ENCODE measurements around the gene SYNGR3.

SYNGR3 gene

DNA sequence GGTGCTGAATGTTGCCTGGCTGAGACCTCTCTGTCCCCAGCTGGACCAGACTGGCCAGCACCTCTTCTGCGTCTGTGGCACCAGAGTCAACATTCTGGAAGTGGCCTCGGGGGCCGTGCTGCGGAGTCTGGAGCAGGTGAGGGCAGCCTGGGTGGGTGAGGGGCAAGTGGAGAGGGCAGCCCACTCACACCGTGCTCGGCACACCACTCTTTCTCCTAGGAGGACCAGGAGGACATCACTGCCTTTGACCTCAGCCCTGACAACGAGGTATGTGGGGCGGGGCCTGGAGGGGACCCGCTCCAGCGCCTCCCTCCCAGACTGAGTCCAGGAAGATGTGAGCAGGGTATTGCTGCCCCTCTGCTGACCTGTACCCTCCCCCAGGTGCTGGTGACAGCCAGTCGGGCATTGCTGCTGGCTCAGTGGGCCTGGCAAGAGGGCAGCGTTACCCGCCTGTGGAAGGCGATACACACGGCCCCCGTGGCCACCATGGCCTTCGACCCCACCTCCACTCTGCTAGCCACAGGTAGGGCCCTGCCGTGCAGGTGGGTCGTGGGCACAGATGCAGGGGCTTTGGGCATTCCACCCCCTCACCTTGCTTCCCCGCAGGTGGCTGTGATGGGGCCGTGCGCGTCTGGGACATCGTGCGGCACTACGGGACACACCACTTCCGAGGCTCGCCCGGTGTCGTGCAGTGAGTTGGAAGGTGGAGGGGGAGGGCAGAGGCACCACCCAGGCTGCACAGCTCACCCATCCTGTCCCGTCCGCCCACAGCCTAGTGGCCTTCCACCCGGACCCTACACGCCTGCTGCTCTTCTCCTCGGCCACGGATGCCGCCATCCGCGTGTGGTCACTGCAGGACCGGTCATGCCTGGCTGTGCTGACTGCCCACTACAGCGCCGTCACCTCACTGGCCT lies 15.4 kb upstream of the SYNGR3 start:
- H3K4me3 ChIP-seq (ENCODE audit: low read depth, low read length), result no peak overlapping the region
- H3K27ac ChIP-seq, result no peak overlapping the region
- peaks cover 2% of the 10 kb centered on the region for H3K4me1 ChIP-seq
- TF ChIP-seq, protein P1, sequence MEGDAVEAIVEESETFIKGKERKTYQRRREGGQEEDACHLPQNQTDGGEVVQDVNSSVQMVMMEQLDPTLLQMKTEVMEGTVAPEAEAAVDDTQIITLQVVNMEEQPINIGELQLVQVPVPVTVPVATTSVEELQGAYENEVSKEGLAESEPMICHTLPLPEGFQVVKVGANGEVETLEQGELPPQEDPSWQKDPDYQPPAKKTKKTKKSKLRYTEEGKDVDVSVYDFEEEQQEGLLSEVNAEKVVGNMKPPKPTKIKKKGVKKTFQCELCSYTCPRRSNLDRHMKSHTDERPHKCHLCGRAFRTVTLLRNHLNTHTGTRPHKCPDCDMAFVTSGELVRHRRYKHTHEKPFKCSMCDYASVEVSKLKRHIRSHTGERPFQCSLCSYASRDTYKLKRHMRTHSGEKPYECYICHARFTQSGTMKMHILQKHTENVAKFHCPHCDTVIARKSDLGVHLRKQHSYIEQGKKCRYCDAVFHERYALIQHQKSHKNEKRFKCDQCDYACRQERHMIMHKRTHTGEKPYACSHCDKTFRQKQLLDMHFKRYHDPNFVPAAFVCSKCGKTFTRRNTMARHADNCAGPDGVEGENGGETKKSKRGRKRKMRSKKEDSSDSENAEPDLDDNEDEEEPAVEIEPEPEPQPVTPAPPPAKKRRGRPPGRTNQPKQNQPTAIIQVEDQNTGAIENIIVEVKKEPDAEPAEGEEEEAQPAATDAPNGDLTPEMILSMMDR (IDR thresholded peaks at IDR 0.05), result no peak
- H3K79me2 ChIP-seq, result peaks cover 9% of the 10 kb centered on the region
- H3K4me2 ChIP-seq (ENCODE audit: low read length), result no peak overlapping the region
- H2AFZ ChIP-seq, result no peak overlapping the region
- H3K36me3 ChIP-seq (ENCODE audit: control insufficient read depth, insufficient read depth, low read length), result no peaks in the 10 kb centered on the region
- no peaks in the 10 kb centered on the region for H3K27me3 ChIP-seq (ENCODE audit: control insufficient read depth, insufficient read depth, low read length)
- H3K9me3 ChIP-seq (ENCODE audit: control insufficient read depth, low read length), result no peaks in the 10 kb centered on the region
- no peak overlapping the region for H3K9ac ChIP-seq

DNA sequence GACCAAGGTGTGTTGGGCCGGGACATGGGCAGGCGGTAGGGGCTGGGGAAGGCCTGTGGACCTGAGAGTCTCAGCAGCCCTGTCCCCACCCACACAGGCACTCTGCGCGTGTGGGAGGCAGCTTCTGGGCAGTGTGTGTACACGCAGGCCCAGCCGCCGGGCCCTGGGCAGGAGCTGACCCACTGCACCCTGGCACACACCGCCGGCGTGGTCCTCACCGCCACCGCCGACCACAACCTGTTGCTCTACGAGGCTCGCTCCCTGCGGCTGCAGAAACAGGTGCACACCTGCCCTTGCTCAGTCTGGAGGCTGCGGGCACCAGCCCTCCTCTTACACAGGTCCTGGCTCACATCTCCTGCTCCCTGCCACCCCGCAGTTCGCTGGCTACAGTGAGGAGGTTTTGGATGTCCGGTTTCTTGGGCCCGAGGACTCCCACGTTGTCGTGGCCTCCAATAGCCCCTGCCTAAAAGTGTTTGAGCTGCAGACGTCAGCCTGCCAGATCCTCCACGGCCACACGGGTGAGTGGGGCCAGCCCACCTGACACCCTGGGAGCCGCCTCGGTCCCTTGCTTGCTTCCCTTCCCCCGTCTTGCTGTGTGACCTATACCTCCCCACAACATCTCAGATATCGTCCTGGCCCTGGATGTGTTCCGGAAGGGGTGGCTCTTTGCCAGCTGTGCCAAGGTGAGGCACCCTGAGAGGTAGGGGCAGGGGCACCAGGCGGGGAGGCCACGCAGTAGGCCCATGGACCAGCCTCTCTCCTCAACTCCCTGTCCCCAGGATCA lies 14.1 kb upstream of the SYNGR3 start:
- no peaks in the 10 kb centered on the region for H3K36me3 ChIP-seq (ENCODE audit: control insufficient read depth, insufficient read depth, low read length)
- TF ChIP-seq, protein P1 (IDR thresholded peaks at IDR 0.05), result no peak
- H3K9me3 ChIP-seq (ENCODE audit: control insufficient read depth, low read length), result no peaks in the 10 kb centered on the region
- H3K9ac ChIP-seq, result no peak overlapping the region
- H3K4me3 ChIP-seq (ENCODE audit: low read depth, low read length), result no peak overlapping the region
- peaks cover 2% of the 10 kb centered on the region for H3K4me1 ChIP-seq
- H3K79me2 ChIP-seq, result peaks cover 9% of the 10 kb centered on the region
- no peak overlapping the region for H3K27ac ChIP-seq
- H2AFZ ChIP-seq, result no peak overlapping the region
- H3K4me2 ChIP-seq (ENCODE audit: low read length), result no peak overlapping the region
- H3K27me3 ChIP-seq (ENCODE audit: control insufficient read depth, insufficient read depth, low read length), result no peaks in the 10 kb centered on the region

DNA sequence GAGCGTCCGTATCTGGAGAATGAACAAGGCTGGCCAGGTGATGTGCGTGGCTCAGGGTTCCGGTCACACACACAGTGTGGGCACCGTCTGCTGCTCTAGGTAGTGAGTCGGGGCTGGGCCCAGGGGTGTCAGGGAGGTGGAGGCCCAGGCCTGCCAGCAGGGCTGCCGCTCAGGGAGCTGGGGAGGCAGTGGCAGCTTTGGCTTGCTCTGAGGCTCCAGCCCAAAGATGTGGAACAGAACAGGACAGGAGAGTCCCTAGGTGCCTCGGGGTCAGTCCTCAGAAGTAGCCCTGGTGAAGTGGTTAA lies 13.6 kb upstream of the SYNGR3 start:
- Histone ChIP-seq H3K79me2 (peaks cover 9% of the 10 kb centered on the region), H3K4me3 (ENCODE audit: low read depth, low read length) (no peak overlapping the region), H3K9me3 (ENCODE audit: control insufficient read depth, low read length) (no peaks in the 10 kb centered on the region), H3K4me1 (peaks cover 2% of the 10 kb centered on the region), H3K36me3 (ENCODE audit: control insufficient read depth, insufficient read depth, low read length) (no peaks in the 10 kb centered on the region), H3K27me3 (ENCODE audit: control insufficient read depth, insufficient read depth, low read length) (no peaks in the 10 kb centered on the region), H3K4me2 (ENCODE audit: low read length) (no peak overlapping the region), H3K9ac (no peak overlapping the region), H2AFZ (no peak overlapping the region), H3K27ac (no peak overlapping the region)
- TF ChIP-seq, protein P1 (IDR thresholded peaks at IDR 0.05), result no peak

DNA sequence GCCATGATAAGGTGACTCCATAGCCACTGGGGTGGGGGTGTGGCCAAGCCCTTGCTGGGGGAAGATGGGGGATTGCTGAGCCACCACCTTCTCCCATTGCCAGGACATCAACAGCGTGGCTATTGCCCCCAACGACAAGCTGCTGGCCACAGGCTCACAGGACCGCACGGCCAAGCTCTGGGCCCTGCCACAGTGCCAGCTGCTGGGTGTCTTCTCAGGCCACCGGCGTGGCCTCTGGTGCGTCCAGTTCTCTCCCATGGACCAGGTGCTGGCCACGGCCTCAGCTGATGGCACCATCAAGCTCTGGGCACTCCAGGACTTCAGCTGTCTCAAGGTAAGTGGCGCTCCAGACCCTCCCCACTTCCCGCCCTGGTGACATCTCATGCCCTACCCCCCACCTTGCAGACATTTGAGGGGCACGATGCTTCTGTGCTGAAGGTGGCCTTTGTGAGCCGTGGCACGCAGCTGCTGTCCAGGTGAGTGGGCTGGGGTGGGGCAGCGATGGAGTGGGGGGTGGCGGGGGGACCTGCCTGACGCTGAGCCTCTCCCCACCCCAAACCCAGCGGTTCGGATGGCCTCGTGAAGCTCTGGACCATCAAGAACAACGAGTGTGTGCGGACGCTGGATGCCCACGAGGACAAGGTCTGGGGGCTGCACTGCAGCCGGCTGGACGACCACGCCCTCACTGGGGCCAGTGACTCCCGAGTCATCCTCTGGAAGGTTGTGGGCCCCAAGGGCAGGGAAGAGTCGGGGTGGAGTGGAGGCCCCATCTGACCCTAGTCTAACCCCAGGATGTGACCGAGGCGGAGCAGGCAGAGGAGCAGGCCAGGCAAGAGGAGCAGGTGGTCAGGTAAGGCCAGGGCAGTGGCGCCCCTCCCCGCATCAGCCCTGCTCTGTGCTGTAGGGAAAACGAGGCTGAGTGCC lies 12.6 kb upstream of the SYNGR3 start:
- H3K79me2 ChIP-seq, result peaks cover 6% of the 10 kb centered on the region
- no peaks in the 10 kb centered on the region for H3K9me3 ChIP-seq (ENCODE audit: control insufficient read depth, low read length)
- no peak overlapping the region for H3K4me2 ChIP-seq (ENCODE audit: low read length)
- no peak overlapping the region for H3K4me3 ChIP-seq (ENCODE audit: low read depth, low read length)
- H3K36me3 ChIP-seq (ENCODE audit: control insufficient read depth, insufficient read depth, low read length), result no peaks in the 10 kb centered on the region
- H3K27me3 ChIP-seq (ENCODE audit: control insufficient read depth, insufficient read depth, low read length), result no peaks in the 10 kb centered on the region
- H2AFZ ChIP-seq, result no peak overlapping the region
- no peak overlapping the region for H3K27ac ChIP-seq
- TF ChIP-seq, protein P1 (IDR thresholded peaks at IDR 0.05), result no peak
- no peak overlapping the region for H3K9ac ChIP-seq
- H3K4me1 ChIP-seq, result peaks cover 2% of the 10 kb centered on the region

All from parathyroid adenoma (tissue), 2 donors.